ENCODE results near the gene SCGB2B2.
A peak's percentile ranks its signal among the peaks of the same experiment; 100 is the strongest.
"Not testable (repeated sequence)": the region's sequence is repeated elsewhere in the genome, so short reads cannot be mapped to it uniquely, and the experiment has no call there.

SCGB2B2 gene

GRCh38 chr19:34676697-34677385 is at the start of gene SCGB2B2:
Gene SCGB2B2, minus strand, starts transcription at chr19:34677159. Its CDS starts 82,596 bp downstream, at chr19:34594563.
- FAIRE-seq, result no peak
- DNase-seq (ENCODE audit: insufficient read length, low spot score), result peak; percentile 41

- no peak for FAIRE-seq
Observed at GRCh38 chr19:34725400-34725799, 48.4 kb upstream of the SCGB2B2 start.

GRCh38 chr19:34722353-34722752 is 45.4 kb upstream of the SCGB2B2 start:
- FAIRE-seq (no peak), DNase-seq (ENCODE audit: insufficient read length, low spot score) (no peak)

More at GRCh38 chr19:34725400-34725799, 48.4 kb upstream of the SCGB2B2 start:
- DNase-seq (ENCODE audit: insufficient read length, low spot score), result no peak

GRCh38 chr19:34715357-34715756 is 38.4 kb upstream of the SCGB2B2 start:
- FAIRE-seq, result no peak
- DNase-seq (ENCODE audit: insufficient read length, low spot score), result no peak

GRCh38 chr19:34713262-34713637 is 36.3 kb upstream of the SCGB2B2 start:
- no peak for FAIRE-seq
- no peak for DNase-seq (ENCODE audit: insufficient read length, low spot score)

GRCh38 chr19:34712395-34713261 is 35.7 kb upstream of the SCGB2B2 start:
- FAIRE-seq, result peak; percentile 86
- peak; percentile 18 for DNase-seq (ENCODE audit: insufficient read length, low spot score)

GRCh38 chr19:34711890-34712289 is 34.9 kb upstream of the SCGB2B2 start:
- FAIRE-seq, result no peak
- no peak for DNase-seq (ENCODE audit: insufficient read length, low spot score)

GRCh38 chr19:34707661-34708060 is 30.7 kb upstream of the SCGB2B2 start:
- FAIRE-seq (no peak), DNase-seq (ENCODE audit: insufficient read length, low spot score) (no peak)

- FAIRE-seq, result no peak
Observed at GRCh38 chr19:34692549-34692948, 15.6 kb upstream of the SCGB2B2 start.

GRCh38 chr19:34690372-34690771 is 13.4 kb upstream of the SCGB2B2 start:
- FAIRE-seq (no peak), DNase-seq (ENCODE audit: insufficient read length, low spot score) (no peak)

More at GRCh38 chr19:34692549-34692948, 15.6 kb upstream of the SCGB2B2 start:
- no peak for DNase-seq (ENCODE audit: insufficient read length, low spot score)

GRCh38 chr19:34688592-34688991 is 11.6 kb upstream of the SCGB2B2 start:
- no peak for DNase-seq (ENCODE audit: insufficient read length, low spot score)
- FAIRE-seq, result no peak

GRCh38 chr19:34687348-34687747 is 10.4 kb upstream of the SCGB2B2 start:
- FAIRE-seq (no peak), DNase-seq (ENCODE audit: insufficient read length, low spot score) (no peak)

- FAIRE-seq (no peak), DNase-seq (ENCODE audit: insufficient read length, low spot score) (no peak)
Observed at GRCh38 chr19:34686455-34686854, 9.5 kb upstream of the SCGB2B2 start.

GRCh38 chr19:34685266-34685665 is 8.3 kb upstream of the SCGB2B2 start:
- FAIRE-seq, result peak; percentile 84
- not testable (repeated sequence) for DNase-seq (ENCODE audit: insufficient read length, low spot score)

GRCh38 chr19:34681478-34681877 is 4.5 kb upstream of the SCGB2B2 start:
- no peak for FAIRE-seq

GRCh38 chr19:34678421-34678820 is 1.5 kb upstream of the SCGB2B2 start:
- no peak for DNase-seq (ENCODE audit: insufficient read length, low spot score)
- no peak for FAIRE-seq

More at GRCh38 chr19:34681478-34681877, 4.5 kb upstream of the SCGB2B2 start:
- DNase-seq (ENCODE audit: insufficient read length, low spot score), result no peak

GRCh38 chr19:34678085-34678412 is 1.1 kb upstream of the SCGB2B2 start:
- no peak for DNase-seq (ENCODE audit: insufficient read length, low spot score)
- no peak for FAIRE-seq

- FAIRE-seq (peak; percentile 82), DNase-seq (ENCODE audit: insufficient read length, low spot score) (peak; percentile 88)
Observed at GRCh38 chr19:34677386-34678084, 576 bp upstream of the SCGB2B2 start, which contains the start of gene ZNF302. Gene ZNF302, plus strand, starts transcription at chr19:34677678. Its CDS starts 1,127 bp downstream, at chr19:34678805.

GRCh38 chr19:34675919-34676318 is 1.0 kb downstream of the SCGB2B2 start:
- FAIRE-seq (no peak), DNase-seq (ENCODE audit: insufficient read length, low spot score) (no peak)

- DNase-seq (ENCODE audit: insufficient read length, low spot score), result no peak
- FAIRE-seq, result no peak
Observed at GRCh38 chr19:34675250-34675649, 1.7 kb downstream of the SCGB2B2 start.

- DNase-seq (ENCODE audit: insufficient read length, low spot score) (no peak), FAIRE-seq (no peak)
Observed at GRCh38 chr19:34673590-34673989, 3.4 kb downstream of the SCGB2B2 start.
